ENCODE results near the gene TRAPPC14.

GRCh38 chr7:100152404-100152803 lies 6.1 kb downstream of the TRAPPC14 start:
- no peak for TF ChIP-seq POLR2A (IDR thresholded peaks at IDR 0.05)
- TF ChIP-seq, protein P1, sequence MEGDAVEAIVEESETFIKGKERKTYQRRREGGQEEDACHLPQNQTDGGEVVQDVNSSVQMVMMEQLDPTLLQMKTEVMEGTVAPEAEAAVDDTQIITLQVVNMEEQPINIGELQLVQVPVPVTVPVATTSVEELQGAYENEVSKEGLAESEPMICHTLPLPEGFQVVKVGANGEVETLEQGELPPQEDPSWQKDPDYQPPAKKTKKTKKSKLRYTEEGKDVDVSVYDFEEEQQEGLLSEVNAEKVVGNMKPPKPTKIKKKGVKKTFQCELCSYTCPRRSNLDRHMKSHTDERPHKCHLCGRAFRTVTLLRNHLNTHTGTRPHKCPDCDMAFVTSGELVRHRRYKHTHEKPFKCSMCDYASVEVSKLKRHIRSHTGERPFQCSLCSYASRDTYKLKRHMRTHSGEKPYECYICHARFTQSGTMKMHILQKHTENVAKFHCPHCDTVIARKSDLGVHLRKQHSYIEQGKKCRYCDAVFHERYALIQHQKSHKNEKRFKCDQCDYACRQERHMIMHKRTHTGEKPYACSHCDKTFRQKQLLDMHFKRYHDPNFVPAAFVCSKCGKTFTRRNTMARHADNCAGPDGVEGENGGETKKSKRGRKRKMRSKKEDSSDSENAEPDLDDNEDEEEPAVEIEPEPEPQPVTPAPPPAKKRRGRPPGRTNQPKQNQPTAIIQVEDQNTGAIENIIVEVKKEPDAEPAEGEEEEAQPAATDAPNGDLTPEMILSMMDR (IDR thresholded peaks at IDR 0.05) = no peak
